NCI-H1417 treated with DMSO at 0.1 percent for 48 hours (cell line): ENCODE results near the gene TFDP2.

Source experiments
- DNase-seq: peaks from one replicate; lab custom pipeline; 2025; lab: John Stamatoyannopoulos, UW

Gene TFDP2

DNA sequence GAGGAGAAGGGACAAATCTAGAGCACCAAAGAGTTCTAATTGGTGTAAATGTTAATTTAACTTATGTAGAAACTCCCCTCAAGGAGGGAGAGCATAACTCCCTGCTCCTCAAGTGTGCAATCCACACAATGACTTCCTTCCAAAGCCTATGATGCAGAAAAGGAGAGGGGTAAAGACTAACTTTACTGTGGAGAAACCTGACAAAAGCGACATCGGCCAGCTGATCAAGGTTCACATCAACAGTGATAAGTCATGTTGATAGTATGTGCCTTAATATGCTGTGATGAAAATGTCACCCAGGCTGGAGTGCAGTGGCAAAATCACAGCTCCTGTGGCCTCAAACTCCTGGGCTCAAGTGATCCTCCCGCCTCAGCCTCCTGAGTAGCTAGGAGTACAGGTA lies 76.5 kb downstream of the TFDP2 start:
- DNase-seq = no peak

DNA sequence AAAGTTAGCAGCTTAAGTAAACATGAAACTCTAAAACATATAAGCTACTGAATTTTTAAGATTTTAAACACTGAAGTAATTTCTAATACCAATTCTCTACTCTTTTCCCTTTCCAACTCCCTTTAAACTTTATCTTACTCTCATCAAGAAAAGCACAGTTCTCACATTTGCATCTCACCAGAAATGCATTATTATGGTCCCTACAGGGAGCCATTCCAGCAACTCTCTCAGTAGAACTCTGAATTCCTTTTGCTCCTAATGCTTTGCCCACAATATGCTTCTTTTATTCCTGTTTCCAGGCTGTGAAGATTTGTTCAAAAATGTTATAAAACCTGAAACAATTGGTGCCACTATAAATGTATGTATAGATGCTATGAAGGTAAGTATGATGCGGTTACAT lies 83.4 kb downstream of the TFDP2 start:
- DNase-seq = no peak

DNA sequence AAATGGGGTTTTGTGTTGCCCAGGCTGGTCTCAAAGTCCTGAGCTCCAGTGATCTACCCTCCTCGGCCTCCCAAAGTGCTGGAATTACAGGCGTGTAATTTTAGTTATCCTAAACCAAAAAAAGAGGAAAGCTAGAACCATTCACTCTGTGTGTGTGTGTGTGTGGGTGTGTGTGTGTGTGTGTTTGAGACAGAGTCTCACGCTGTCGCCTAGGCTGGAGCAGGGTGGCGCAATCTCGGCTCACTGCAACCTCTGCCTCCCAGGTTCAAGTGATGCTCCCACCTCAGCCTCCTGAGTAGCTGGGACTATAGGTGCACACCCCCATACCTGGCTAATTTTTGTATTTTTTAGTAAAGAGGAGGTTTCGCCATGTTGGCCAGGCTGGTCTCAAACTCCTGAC lies 84.0 kb downstream of the TFDP2 start:
- no peak for DNase-seq

DNA sequence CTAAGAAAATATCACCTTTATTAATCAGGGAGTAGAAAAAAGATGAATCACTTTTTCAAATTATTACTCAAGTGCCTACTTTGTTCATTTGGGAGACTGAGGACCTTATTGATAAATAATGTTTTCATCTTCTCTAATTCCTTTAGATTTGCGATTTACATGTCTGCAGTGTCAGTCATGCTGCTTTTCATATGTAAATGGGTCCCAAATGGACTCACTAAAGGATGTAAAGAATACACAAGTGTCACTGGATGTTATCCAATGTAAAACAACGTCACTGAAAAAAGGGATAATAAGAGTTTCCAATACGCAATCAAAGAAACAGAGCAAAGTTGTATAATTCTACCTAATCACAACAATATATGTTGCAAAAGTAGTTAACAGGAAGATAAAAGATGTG lies 84.9 kb downstream of the TFDP2 start:
- DNase-seq = no peak

DNA sequence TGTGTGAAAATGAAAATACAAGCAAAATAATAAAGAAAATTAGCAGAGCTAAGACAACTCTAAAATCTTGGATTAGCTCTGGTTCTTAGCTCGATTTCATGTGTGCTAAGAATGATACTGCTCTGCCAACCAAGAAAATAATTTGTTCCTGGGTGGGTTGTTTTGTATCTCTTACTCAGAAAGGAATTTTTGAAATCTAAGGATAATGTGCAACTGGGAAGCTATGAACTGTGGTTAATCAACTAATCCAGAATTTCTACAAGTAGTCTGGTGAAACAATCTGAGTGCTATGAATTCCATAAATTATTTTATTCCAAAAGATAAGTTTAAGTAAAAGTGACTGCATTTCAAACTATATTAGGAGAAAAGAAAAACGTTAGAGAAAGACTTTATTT lies 92.0 kb downstream of the TFDP2 start:
- DNase-seq = no peak

DNA sequence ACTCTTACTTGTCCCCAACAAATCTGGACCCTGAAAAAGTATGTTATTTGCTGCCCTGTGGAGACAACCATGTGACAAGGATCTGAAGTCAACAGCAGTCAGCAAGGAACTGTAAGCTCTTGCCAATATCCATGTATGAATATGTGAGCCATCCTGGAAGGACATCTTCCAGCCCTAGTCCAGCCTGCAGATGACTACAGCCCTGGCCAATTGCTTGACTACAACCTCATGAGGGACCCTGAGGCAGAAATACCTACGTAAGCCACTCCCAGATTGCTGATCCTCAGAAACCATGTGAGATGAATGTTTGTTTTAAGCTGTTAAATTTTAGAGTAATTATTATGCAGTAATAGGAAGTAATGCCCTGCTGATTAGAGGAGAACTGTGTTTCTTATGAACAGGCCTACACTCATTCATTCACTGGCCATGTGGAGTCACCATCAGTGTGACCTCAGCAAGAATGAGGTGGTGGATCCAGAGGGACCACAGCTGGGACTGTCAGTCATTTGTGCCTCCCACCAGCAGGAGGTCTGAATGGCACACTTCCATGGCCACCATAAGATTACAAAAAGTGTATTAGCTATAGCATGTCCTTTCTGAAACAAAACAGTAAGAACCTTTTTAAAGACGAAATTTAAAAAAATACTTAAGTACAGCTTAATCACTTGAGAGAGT lies 92.6 kb downstream of the TFDP2 start:
- no peak for DNase-seq

DNA sequence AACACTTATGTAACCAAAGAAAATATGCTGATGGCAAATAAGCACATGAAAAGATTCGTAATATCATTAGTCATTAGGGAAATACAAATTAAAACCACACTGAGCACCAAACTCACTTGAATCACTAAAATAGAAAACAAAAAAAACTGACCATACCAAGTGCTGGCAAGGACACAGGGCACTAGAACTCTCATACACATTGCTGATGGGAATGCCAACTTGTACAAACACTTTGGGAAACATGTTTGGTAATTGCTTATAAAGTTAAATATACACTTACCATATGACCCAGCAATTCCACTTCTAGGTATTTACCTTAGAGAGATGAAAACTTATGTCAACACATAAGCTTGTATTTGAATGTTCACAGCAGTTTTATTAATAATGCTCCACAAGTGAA lies 95.5 kb downstream of the TFDP2 start:
- DNase-seq = no peak

DNA sequence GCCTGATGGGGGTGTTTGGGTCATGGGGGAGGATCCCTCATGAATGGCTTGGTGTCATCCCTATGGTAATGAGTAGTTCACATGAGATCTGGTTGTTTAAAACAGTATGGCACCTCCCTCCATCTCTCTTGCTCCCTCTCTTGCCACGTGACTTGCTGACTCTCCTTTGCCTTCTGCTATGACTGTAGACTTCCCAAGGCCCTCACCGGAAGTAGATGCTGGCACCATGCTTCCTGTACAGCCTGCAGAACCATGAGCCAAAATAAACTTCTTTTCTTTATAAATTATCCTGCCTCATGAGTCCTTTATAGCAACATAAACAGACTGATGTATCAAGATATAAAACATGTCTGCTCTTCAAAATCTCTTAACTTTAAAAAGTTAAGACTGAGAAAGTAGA lies 96.1 kb downstream of the TFDP2 start:
- DNase-seq = no peak

DNA sequence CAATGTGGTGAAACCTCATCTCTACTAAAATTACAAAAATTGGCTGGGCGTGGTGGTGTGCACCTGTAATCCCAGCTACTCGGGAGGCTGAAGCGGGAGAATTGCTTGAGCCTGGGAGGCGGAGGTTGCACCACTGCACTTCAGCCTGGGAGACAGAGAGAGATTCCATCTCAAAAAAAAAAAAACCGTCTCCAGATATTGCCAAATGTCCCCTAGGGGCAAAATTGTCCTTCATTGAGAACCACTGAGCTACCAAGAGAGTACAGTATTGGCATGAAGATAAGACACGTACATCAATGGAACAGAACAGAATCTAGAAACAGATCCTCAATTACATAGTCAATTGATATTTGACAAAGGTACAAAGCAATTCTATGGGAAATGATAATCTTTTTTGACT lies 98.0 kb downstream of the TFDP2 start:
- DNase-seq = no peak

DNA sequence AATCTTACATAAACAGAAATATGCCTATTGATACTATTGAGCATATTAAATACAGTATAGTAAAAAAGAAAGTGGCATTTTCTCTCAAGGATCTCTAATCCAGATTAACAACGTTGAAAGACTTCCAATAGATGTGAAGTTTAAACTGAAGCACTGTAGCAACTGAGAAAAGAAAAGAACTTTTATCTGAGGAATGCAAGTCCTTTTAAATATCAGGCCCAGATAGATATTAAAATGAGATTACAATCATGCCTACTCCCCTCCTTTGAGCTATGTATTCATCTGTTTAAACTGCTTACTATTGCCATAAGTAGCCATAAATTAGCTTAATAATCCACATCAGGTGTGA lies 102.3 kb downstream of the TFDP2 start:
- no peak for DNase-seq

DNA sequence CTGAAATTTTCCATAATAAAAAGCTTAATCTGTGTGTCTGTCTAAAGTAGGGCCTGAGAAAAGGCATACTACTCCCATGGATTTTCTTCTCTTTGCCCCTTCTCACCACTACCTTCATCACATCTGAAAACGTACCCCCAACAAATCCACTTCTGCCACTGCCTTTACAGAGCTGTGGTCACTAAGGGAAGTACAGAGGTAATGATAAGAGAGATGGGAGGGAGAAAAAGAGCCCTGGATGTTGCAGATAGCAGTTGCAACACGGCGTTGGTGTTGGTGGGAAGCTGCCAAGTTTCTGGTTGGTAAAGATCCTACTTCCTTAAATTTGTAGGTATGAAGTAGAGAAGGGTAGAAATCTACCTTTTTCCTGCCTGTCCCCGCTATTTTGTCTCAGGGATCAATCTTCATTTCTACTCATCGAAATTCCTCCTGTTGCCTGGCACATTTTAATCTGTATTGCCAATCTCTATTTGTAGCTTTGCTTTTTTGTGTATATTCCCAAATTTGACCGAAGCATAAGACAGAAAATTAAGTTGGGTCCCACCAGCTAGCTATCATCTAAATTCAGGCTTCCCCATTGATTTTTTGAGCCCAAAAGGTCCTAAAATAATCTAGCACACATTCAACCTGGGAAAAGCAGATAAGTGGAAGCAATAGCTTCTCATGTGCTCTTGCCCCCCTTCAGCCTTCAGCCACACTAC lies 102.9 kb downstream of the TFDP2 start:
- no peak for DNase-seq

DNA sequence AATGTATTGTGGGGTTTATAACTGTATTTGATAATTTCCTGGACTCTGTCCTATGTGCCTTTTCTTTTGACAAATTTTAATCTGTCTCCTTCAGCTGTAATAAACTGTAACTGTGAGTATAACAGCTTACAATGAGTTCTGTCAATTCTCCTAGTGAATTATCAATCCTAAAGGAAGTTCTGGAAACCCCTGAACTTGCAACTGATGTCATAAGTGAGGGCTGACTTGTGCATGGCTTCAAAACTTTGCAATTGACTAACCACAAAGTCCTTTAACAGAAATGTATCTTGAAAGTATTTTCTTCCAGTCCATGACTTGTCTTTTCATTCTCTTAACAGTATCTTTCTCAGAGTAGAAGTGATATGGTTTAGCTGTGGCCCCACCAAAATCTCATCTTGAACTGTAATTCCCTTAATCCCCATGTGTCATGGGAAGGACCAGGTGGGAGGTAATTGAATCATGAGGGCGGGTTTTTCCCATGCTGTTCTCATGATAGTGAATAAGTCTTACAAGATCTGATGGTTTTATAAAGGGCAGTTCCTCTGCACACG lies 108.3 kb downstream of the TFDP2 start:
- DNase-seq = no peak

DNA sequence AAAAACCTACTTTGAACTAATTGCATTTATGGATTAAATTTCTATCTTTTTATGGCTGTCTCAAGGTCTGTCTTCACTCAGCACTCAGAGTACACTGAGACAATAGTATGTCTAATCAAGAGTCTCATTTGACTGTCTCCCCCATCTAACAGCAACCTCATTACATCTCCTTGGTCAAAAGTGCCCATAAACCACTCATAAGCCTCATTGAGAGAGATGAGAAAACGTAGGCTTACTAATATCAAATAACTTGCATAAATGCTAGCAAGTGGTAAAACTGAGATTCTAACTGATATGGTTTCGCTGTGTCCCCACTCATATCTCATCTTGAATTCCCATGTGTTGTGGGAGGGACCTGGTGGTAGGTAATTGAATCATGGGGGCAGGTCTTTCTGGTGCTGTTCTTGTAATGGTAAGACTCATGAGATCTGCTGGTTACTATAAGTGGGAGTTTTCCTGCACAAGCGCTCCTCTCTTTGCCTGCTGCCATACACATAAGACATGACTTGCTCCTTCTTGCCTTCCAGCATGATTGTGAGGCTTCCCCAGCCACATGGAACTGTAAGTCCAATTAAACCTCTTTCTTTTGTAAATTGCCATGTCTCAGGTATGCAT lies 113.9 kb downstream of the TFDP2 start:
- no peak for DNase-seq

DNA sequence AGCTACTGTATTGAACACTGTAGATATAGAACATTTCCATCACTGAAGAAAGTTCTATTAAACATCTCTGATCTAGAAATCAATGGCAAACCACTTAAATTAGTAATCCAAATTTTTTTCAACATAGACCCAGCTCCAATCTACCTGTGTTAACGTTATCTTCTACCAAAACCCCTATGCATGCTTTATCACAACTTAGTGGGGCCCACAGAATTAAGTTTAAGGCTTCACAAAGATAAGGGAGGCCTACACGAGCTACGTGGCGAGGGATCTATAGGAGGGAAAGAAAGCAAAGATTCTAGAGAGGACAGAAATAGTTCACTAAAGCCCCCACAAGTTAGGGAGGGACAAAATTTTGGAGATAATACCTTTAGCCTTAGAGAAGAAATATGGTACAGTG lies 116.1 kb downstream of the TFDP2 start:
- no peak for DNase-seq

DNA sequence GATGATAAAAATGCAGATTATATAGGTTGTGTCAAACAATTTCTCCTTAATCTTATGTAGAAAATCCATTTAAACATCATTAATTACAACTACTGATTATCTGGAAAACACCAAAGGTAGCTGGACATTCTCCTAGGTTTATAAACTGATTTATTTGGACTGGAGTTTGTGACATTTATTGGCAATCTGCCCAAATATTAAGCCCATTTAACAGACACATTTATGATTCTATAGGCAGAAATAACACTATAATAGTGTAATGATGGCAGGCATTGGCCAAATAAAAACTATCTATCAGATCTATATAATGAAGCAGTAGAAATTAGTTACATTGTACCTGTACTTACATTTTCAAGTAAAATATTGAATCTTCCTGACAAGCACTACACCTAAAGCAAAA lies 117.8 kb downstream of the TFDP2 start:
- no peak for DNase-seq

DNA sequence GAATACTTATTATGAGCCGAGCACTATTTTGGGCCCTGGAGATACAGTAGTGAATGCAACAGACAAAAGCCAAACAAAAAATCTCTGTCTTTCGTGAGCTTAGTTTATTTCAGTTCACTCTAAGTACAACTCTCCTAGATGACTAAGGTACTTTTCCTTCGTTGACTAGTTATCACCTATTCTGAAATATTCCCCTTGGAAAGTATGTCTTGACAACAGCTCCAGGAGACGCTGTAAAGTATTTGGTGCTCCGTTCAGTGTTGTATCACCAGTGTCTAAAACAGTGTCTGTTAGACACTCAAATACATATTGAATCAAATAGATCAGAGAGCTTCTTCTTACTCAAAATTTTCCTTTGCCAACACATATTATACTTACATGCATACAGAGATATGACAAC lies 119.6 kb downstream of the TFDP2 start:
- no peak for DNase-seq

DNA sequence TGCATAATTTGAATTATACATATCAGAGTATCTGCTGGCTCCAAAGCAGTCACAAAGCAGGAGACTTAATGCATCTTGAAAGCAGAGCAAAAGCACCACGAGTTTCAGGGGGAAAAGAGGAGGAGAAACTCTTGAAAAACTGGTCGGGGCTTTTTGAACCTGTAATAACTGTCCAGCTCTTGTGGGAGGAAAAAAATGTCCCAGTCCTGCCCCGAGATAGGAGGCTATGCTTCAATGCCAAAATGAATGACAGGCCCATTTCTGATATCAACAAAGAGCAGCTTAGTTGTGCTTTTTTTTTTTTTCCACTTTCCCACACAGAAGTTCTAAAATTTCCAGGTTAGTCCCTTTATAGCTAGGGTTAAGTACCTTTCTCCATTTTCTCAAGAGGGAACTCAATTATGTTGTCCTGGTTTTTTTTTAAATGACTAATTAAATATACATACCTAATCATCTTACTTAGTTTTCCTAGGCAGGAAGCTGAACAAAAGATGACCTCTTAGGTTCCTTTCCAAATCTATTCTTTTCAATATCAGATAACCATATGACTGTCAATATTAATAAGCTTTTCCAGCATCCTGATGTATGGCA lies 120.2 kb downstream of the TFDP2 start:
- no peak for DNase-seq

DNA sequence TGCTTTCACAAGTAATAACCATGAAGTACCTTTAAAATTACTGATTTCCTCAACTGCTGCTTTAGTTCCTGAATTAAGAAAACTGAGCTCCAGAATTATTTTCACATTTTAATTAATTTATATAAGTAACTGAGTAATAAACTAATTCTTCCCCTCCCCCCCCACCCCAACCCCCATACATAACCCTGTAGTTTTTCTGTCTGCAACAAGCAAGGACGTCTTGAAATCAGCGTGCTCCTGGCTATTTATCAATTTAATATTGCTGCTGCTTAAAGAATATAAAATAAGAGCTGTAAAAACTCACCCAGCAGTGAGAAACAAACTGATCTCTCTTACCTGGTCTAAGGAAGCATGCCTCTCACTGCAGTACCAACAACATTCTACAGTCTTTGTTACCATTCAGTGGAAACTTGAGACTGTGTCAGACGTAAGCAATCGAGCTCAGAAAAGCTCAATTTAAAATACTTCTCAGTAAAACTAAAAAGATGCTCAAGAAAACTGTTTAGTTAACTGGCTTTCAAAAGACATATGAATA lies 121.0 kb downstream of the TFDP2 start:
- no peak for DNase-seq

DNA sequence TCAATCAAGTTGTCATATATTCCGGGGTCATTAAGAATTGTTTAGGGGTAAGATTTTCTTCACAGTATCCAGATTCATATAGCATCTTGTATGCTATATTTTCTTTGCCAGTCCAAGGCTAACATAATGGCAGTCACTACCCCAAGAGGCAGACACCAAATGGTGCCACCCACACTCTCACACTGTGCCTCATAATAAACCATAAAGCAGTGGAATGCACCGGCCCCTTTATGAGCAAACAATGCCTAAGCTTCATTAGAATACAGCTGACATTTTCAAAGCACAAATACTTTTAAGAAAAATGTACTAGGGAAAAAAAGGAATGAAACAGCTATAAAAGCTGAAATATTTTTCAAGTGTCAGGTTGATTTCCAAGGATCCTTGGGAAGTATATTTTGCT lies 121.6 kb downstream of the TFDP2 start:
- no peak for DNase-seq

DNA sequence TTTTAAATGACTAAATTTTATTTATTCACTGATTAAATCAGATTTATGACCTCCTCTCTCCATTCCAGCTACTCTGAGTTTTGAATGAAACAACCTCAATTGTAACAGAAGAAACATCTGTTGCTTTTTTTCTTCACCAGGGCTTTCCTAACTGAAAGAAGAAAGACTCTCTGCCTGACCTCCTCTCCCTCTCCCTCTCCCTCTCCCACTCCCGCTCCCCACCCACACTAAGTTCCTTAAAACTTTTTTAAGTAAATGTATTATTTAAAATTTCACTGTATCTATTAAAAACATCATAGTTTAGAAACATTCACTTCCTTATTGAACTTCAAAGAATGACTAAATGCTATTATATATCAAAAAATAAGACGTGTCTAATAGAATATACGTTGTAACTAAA lies 122.0 kb downstream of the TFDP2 start:
- DNase-seq = no peak

DNA sequence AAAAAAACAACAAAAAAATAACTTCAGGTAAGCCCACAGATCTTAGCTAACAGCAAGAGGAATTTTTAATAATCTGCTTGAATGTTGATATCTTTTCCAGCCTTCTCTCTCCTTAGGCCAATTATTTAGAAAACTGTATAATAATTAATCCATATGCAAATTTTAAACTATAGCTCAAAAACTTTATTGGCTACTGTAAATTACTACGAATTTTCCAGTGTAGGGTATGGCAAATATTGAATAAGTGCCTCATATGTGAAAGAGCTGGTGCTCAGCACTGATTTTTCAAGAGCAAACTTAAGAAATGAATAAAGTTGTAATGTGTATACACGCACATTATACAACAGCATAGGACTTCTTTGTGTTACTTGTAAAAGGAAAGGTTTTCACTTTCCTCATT lies 123.0 kb downstream of the TFDP2 start:
- DNase-seq = no peak

DNA sequence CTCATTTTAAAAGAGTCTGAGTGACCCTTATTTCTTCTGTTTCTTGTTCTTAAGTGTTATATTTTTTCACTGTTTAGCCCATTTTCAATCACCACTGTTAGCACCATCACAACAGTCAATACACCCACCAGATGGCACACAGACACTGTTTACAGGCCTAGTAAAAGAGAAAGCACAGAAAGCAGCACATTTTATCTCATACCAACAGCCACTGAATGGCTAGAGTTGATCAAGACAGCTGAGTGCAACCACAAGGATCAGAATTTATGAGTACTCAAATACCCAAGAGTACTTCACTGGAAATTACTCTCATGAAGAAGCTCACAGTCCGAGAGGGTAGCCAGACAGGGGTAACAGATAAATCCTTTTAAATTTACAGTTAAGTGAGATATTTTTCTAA lies 127.0 kb downstream of the TFDP2 start:
- no peak for DNase-seq

DNA sequence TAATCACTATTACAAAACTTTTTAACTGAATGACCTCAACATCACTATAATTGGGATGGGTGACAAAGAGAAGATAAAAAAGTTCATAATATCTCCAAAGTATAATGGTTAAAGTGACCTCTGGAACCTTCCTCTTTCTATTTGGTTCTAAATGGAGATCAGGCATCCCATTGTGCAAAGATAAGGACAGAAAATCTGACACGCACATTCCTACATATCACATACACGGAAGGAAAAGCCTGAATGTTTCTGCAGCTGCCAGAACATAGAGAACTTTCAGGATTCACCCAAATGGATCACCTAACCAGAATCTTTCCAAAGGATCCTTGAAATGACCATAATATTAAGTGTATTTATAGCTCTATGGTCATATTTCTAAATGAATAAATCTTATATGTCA lies 128.2 kb downstream of the TFDP2 start:
- DNase-seq = no peak
